Endothelial cell of umbilical vein (primary cell): ENCODE measurements around the gene AGK. TPM values are rescaled to one million over a fixed set of nuclear protein-coding genes. Genes with fewer than 3 reads are reported as not detected.
A peak's percentile ranks its signal among the peaks of the same experiment; 100 is the strongest.

Source experiments
- BruUV-seq: library from RNA; stranded (reverse); fragments of 400-500 nt; replicated peaks from 2 replicates; lab custom pipeline; 2021; lab: Mats Ljungman, UMichigan
- CTCF ChIA-PET: fragments of 300-600, 350-600 bp; sonication (Branson Sonifier 250); formaldehyde crosslinking; loops from one replicate; lab custom pipeline; 2021; ENCODE audit warnings: antibody characterized with exemption, inconsistent platforms; lab: Charles Lee
- POLR2A ChIA-PET: fragments of 300-600, 350-600 bp; sonication (Branson Sonifier 250); formaldehyde crosslinking; loops from one replicate; lab custom pipeline; 2021; ENCODE audit warnings: antibody characterized with exemption, inconsistent platforms; lab: Charles Lee
- DNase-seq: peaks from one replicate; pipeline ENCODE4 v3.0.0-alpha.2; 2011; ENCODE audit warnings: low read depth, low spot score
- FAIRE-seq: peaks from 2 replicates; lab custom pipeline; 2011; peaks lifted over from hg19 to GRCh38; lab: Jason Lieb, UNC
- H2AFZ ChIP-seq: 2 replicates; pipeline ENCODE4 v1.6.0; 2012; ENCODE audit warnings: low read depth, low read length, control low read depth, inconsistent platforms
- H3K27ac ChIP-seq: 2 replicates; pipeline ENCODE4 v1.5.1; 2011; ENCODE audit warnings: low read depth, mild to moderate bottlenecking, control low read depth, low read length, moderate library complexity; ENCODE audit not compliant: insufficient read depth
- H3K27me3 ChIP-seq, 2 experiments: 2 replicates each; pipeline versions ENCODE4 v1.6.0 to v1.6.1; 2011; ENCODE audit warnings: low read length in 2 of 2, mixed read lengths in 1 of 2; ENCODE audit not compliant: control insufficient read depth in 2 of 2, insufficient read depth in 2 of 2
- H3K36me3 ChIP-seq, 2 experiments: 2 replicates in 1 of 2; 3 replicates in 1 of 2; pipeline ENCODE4 v1.5.1; 2011; ENCODE audit warnings: low read length in 2 of 2, mild to moderate bottlenecking in 1 of 2, moderate library complexity in 1 of 2; ENCODE audit not compliant: control insufficient read depth in 2 of 2, insufficient read depth in 2 of 2; ENCODE audit errors: extremely low read depth in 1 of 2
- H3K4me1 ChIP-seq: 3 replicates; pipeline ENCODE4 v1.5.1; 2011; ENCODE audit warnings: mild to moderate bottlenecking, low read length; ENCODE audit not compliant: control insufficient read depth, insufficient read depth; ENCODE audit errors: extremely low read depth
- H3K4me2 ChIP-seq: 2 replicates; pipeline ENCODE4 v1.6.1; 2011; ENCODE audit warnings: low read length, control low read depth, mixed read lengths; ENCODE audit not compliant: insufficient read depth
- H3K4me3 ChIP-seq, 3 experiments: fragments of 200-600 bp in 1 of 3; sonication (generic), shearing (Covaris generic) in 1 of 3; replicated peaks in 1 of 3; 2 replicates each; pipeline ENCODE4 v1.5.1; 2011 to 2016; ENCODE audit warnings: control low read depth in 3 of 3, low read length in 3 of 3, mild to moderate bottlenecking in 2 of 3, inconsistent platforms in 1 of 3, low read depth in 1 of 3, moderate library complexity in 1 of 3; ENCODE audit not compliant: insufficient read depth in 1 of 3
- H3K79me2 ChIP-seq: 2 replicates; pipeline ENCODE4 v1.6.0; 2012; ENCODE audit warnings: low read length, inconsistent platforms; ENCODE audit not compliant: control insufficient read depth, insufficient read depth
- H3K9ac ChIP-seq: replicated peaks from 2 replicates; pipeline ENCODE3; 2011; ENCODE audit warnings: low read length, control low read depth; ENCODE audit not compliant: insufficient read depth; ENCODE audit errors: extremely low read depth
- H3K9me1 ChIP-seq: replicated peaks from 3 replicates; pipeline ENCODE4 v1.6.0; 2011; ENCODE audit warnings: mild to moderate bottlenecking, low read length; ENCODE audit not compliant: control insufficient read depth, insufficient read depth; ENCODE audit errors: extremely low read depth
- H3K9me3 ChIP-seq: replicated peaks from 2 replicates; pipeline ENCODE4 v1.5.1; 2012; ENCODE audit warnings: low read length, inconsistent platforms; ENCODE audit not compliant: control insufficient read depth, insufficient read depth
- H4K20me1 ChIP-seq: replicated peaks from 2 replicates; pipeline ENCODE3; 2011; ENCODE audit warnings: mild to moderate bottlenecking, low read length; ENCODE audit not compliant: control insufficient read depth, insufficient read depth; ENCODE audit errors: extremely low read depth
- CTCF ChIP-seq, 2 donors: IDR thresholded peaks; 1 replicate in 1 of 2; 2 replicates in 1 of 2; pipeline ENCODE4 v1.5.1; 2011; ENCODE audit warnings: low read length in 2 of 2, mild to moderate bottlenecking in 2 of 2, moderate library complexity in 2 of 2, control low read depth in 1 of 2, inconsistent platforms in 1 of 2, low read depth in 1 of 2; ENCODE audit not compliant: insufficient read depth in 1 of 2; ENCODE audit errors: extremely low read depth in 1 of 2
- EZH2 ChIP-seq: IDR thresholded peaks from 2 replicates; pipeline ENCODE4 v1.6.1; 2012; ENCODE audit warnings: borderline replicate concordance, low read depth, mild to moderate bottlenecking, moderate library complexity, low read length, inconsistent platforms; ENCODE audit not compliant: severe bottlenecking
- FOS ChIP-seq: IDR thresholded peaks from 2 replicates; pipeline ENCODE4 v1.6.1; 2011; ENCODE audit warnings: mild to moderate bottlenecking, low read length, moderate library complexity, borderline replicate concordance; ENCODE audit not compliant: insufficient read depth
- GATA2 ChIP-seq: IDR thresholded peaks from 2 replicates; pipeline ENCODE4 v1.7.0; 2011; ENCODE audit warnings: low read depth, mild to moderate bottlenecking, moderate library complexity, mixed read lengths, low read length; ENCODE audit not compliant: insufficient read length, insufficient read depth
- JUN ChIP-seq: IDR thresholded peaks from 2 replicates; pipeline ENCODE4 v1.6.1; 2011; ENCODE audit warnings: borderline replicate concordance, low read depth; ENCODE audit not compliant: insufficient read length, insufficient read depth
- MAX ChIP-seq: IDR thresholded peaks from 2 replicates; pipeline ENCODE4 v1.6.1; 2011; ENCODE audit not compliant: insufficient read depth, insufficient read length
- MYC ChIP-seq: IDR thresholded peaks from one replicate; pipeline ENCODE4 v1.6.1; 2011; ENCODE audit warnings: mild to moderate bottlenecking, low read depth, low read length
- POLR2A ChIP-seq: IDR thresholded peaks from 2 replicates; pipeline ENCODE4 v1.6.1; 2012; ENCODE audit warnings: low read depth, mild to moderate bottlenecking, control low read depth, low read length
- POLR2AphosphoS5 ChIP-seq: IDR thresholded peaks from 2 replicates; pipeline ENCODE4 v1.6.1; 2012; ENCODE audit warnings: low read depth, mild to moderate bottlenecking, control low read depth, low read length, moderate library complexity; ENCODE audit not compliant: insufficient read depth
- dilution Hi-C: fragments of 300-500 bp; cut with MboI; formaldehyde crosslinking; loops from one replicate; pipeline ENCODE4 v1.15.0; 2019; ENCODE audit warnings: low sequenced_read_pairs; ENCODE audit not compliant: extremely low pct_ligation_motif_present
- intact Hi-C: fragments of 100-400 bp; cut with micrococcal nuclease; formaldehyde crosslinking; loops from one replicate; pipeline ENCODE4 v1.10.0; 2022
- polyA plus RNA-seq, 4 experiments: library from polyadenylated mRNA; depleted of rRNA in 3 of 4; stranded (reverse) in 3 of 4; unstranded in 1 of 4; fragments of >200 nt; gene quantifications; 2 replicates each; pipeline versions ENCODE4 v1.2.1 to v1.2.3, GENCODE V29; 2011 to 2012; ENCODE audit warnings: missing spikeins in 1 of 4
- total RNA-seq: library from RNA; stranded (reverse); gene quantifications from 2 replicates; pipeline ENCODE4 v1.2.3, GENCODE V29; 2021

AGK gene
- total and polyA plus RNA-seq, 2 donors (not counting 3 experiments of a cell fraction or from before 2014, with no cell fraction given) = 23.6 to 34.3 TPM

GRCh38 chr7:141697211-141697871 lies 146.1 kb downstream of the AGK start:
- dilution Hi-C loops = no loop called here
- H3K4me3 ChIP-seq = no peak overlapping the region
- FAIRE-seq (no peak), DNase-seq (peak; percentile 40)
- no peaks in the 10 kb centered on the region for H3K9me1 ChIP-seq
- H4K20me1 ChIP-seq = peaks cover 2% of the 10 kb centered on the region
- no peak overlapping the region for H3K4me2 ChIP-seq
- no peaks in the 10 kb centered on the region for H3K36me3 ChIP-seq
- ChIA-PET POLR2A (no interaction called here), CTCF (interaction anchor here (1.8 to 2.3 kb wide), 4 partner anchors 11 to 43 kb away, joined by 6 to 11 read pairs (median 8); partner anchors contain the start of gene SSBP1)
- intact Hi-C loops = no loop called here
- H2AFZ ChIP-seq = no peak overlapping the region
- peaks cover 7% of the 10 kb centered on the region for H3K4me1 ChIP-seq
- no peak for TF ChIP-seq POLR2A
- no peak for TF ChIP-seq GATA2
- TF ChIP-seq EZH2 = no peak
- TF ChIP-seq JUN = no peak
- no peak for TF ChIP-seq FOS
- no peak for TF ChIP-seq POLR2AphosphoS5
- TF ChIP-seq MYC = no peak
- no peak for TF ChIP-seq CTCF (IDR thresholded peaks at IDR 0.05; ENCODE audit: extremely low read depth in 1 of 2, insufficient read depth in 1 of 2, low read depth in 1 of 2, low read length in 2 of 2)
- no peak for TF ChIP-seq MAX
- no peak overlapping the region for H3K9ac ChIP-seq
- no peaks in the 10 kb centered on the region for H3K27me3 ChIP-seq
- BruUV-seq = no TSS peak
- H3K27ac ChIP-seq = no peak overlapping the region
- H3K79me2 ChIP-seq = peaks cover 36% of the 10 kb centered on the region
- no peaks in the 10 kb centered on the region for H3K9me3 ChIP-seq
